SK-N-SH (cell line): ENCODE data around the gene LRRC26. TPM values are rescaled to one million over a fixed set of nuclear protein-coding genes. Genes with fewer than 3 reads are reported as not detected.
A peak's percentile ranks its signal among the peaks of the same experiment; 100 is the strongest.

ENCODE experiments used
- CTCF ChIA-PET: fragments of 300-600, 350-600 bp; formaldehyde crosslinking; extraction: SDS; loops from one replicate; lab custom pipeline; 2021; lab: Yijun Ruan, JAX
- POLR2A ChIA-PET: fragments of 350-600 bp; sonication (Branson Sonifier 250); formaldehyde crosslinking; extraction: SDS; loops from one replicate; lab custom pipeline; 2020; ENCODE audit warnings: antibody characterized with exemption, inconsistent platforms; lab: Yijun Ruan, JAX
- DNase-seq: peaks from one replicate; pipeline ENCODE4 v3.0.0; 2012
- H2AFZ ChIP-seq: fragments of 200-600 bp; sonication (generic); 2 replicates; pipeline ENCODE4 v1.8.1; 2016; ENCODE audit warnings: antibody characterized with exemption, mild to moderate bottlenecking, low read depth
- H3F3A ChIP-seq: fragments of 200-600 bp; sonication (generic); replicated peaks from 2 replicates; pipeline ENCODE3; 2016; ENCODE audit warnings: antibody characterized with exemption, mild to moderate bottlenecking; ENCODE audit not compliant: insufficient read depth
- H3K27ac ChIP-seq, 2 experiments: fragments of 200-500 bp in 1 of 2; fragments of 200-600 bp in 1 of 2; sonication (Bioruptor generic) in 1 of 2; sonication (generic), shearing (Covaris generic) in 1 of 2; 2 replicates each; pipeline versions ENCODE4 v1.5.1 to v1.6.1; 2014 to 2016; ENCODE audit warnings: low read depth in 2 of 2, inconsistent platforms in 1 of 2, low read length in 1 of 2, mild to moderate bottlenecking in 1 of 2, mixed read lengths in 1 of 2
- H3K27me3 ChIP-seq: fragments of 200-600 bp; sonication (generic), shearing (Covaris generic); 2 replicates; pipeline ENCODE4 v1.6.1; 2016; ENCODE audit warnings: mixed run types; ENCODE audit not compliant: insufficient read depth
- H3K36me3 ChIP-seq, 2 experiments: fragments of 200-500 bp in 1 of 2; fragments of 200-600 bp in 1 of 2; sonication (Bioruptor generic) in 1 of 2; sonication (generic) in 1 of 2; replicated peaks in 1 of 2; 2 replicates each; pipeline versions ENCODE3 to v1.5.1; 2014 to 2016; ENCODE audit warnings: low read length in 1 of 2, mild to moderate bottlenecking in 1 of 2; ENCODE audit not compliant: insufficient read depth in 2 of 2, control insufficient read depth in 1 of 2
- H3K4me1 ChIP-seq, 2 experiments: fragments of 200-500 bp in 1 of 2; fragments of 200-600 bp in 1 of 2; sonication (Bioruptor generic) in 1 of 2; sonication (generic), shearing (Covaris generic) in 1 of 2; 2 replicates each; pipeline versions ENCODE4 v1.5.1 to v1.6.1; 2014 to 2016; ENCODE audit warnings: low read depth in 1 of 2, low read length in 1 of 2, mixed run types in 1 of 2; ENCODE audit not compliant: insufficient read depth in 2 of 2, control insufficient read depth in 1 of 2
- H3K4me2 ChIP-seq: fragments of 200-600 bp; sonication (generic), shearing (Covaris generic); 2 replicates; pipeline ENCODE4 v1.6.1; 2017; ENCODE audit warnings: mixed run types
- H3K4me3 ChIP-seq, 2 experiments: fragments of 200-500 bp in 1 of 2; fragments of 200-600 bp in 1 of 2; sonication (Bioruptor generic) in 1 of 2; sonication (generic), shearing (Covaris generic) in 1 of 2; 2 replicates each; pipeline versions ENCODE4 v1.5.1 to v1.8.1; 2014 to 2016; ENCODE audit warnings: low read depth in 2 of 2, inconsistent platforms in 1 of 2, low read length in 1 of 2, mild to moderate bottlenecking in 1 of 2, mixed read lengths in 1 of 2, moderate library complexity in 1 of 2
- H3K79me2 ChIP-seq: fragments of 200-600 bp; sonication (generic); 2 replicates; pipeline ENCODE4 v1.8.1; 2017; ENCODE audit warnings: mild to moderate bottlenecking; ENCODE audit not compliant: insufficient read depth
- H3K9ac ChIP-seq: fragments of 200-600 bp; sonication (generic); 2 replicates; pipeline ENCODE4 v1.6.1; 2017; ENCODE audit warnings: mixed run types
- H3K9me2 ChIP-seq: fragments of 200-600 bp; sonication (generic); 2 replicates; pipeline ENCODE4 v1.6.1; 2017; ENCODE audit warnings: mixed run types
- H3K9me3 ChIP-seq: fragments of 200-600 bp; sonication (generic); 2 replicates; pipeline ENCODE4 v1.6.1; 2017; ENCODE audit warnings: mixed run types, mild to moderate bottlenecking, moderate library complexity
- H4K20me1 ChIP-seq: fragments of 200-600 bp; sonication (generic); 2 replicates; pipeline ENCODE4 v1.6.1; 2017; ENCODE audit warnings: mild to moderate bottlenecking, mixed run types; ENCODE audit not compliant: insufficient read depth
- ELF1 ChIP-seq: IDR thresholded peaks from 2 replicates; pipeline ENCODE4 v1.4.0; 2012
- FOSL2 ChIP-seq: IDR thresholded peaks from 2 replicates; pipeline ENCODE4 v1.4.0; 2012; ENCODE audit warnings: low read depth, mild to moderate bottlenecking, moderate library complexity, borderline replicate concordance
- GABPA ChIP-seq: IDR thresholded peaks from 2 replicates; pipeline ENCODE4 v1.4.0; 2012; ENCODE audit warnings: low read depth, mild to moderate bottlenecking
- GATA2 ChIP-seq: sonication (generic); formaldehyde crosslinking; IDR thresholded peaks from 2 replicates; pipeline ENCODE4 v1.5.0; 2020; ENCODE audit warnings: mild to moderate bottlenecking, missing genetic modification reagents
- POLR2AphosphoS5 ChIP-seq: IDR thresholded peaks from 2 replicates; pipeline ENCODE4 v1.6.1; 2012; ENCODE audit warnings: low read depth, low read length
- RFX5 ChIP-seq: IDR thresholded peaks from 2 replicates; pipeline ENCODE4 v1.6.1; 2012; ENCODE audit warnings: mild to moderate bottlenecking, improper control_type of control experiment, low read length
- RXRA ChIP-seq: IDR thresholded peaks from 2 replicates; pipeline ENCODE4 v1.4.0; 2012; ENCODE audit warnings: low read depth, mild to moderate bottlenecking, borderline replicate concordance
- SMC3 ChIP-seq: IDR thresholded peaks from 2 replicates; pipeline ENCODE4 v1.6.1; 2012; ENCODE audit warnings: low read depth, low read length, improper control_type of control experiment
- TAF1 ChIP-seq: IDR thresholded peaks from 2 replicates; pipeline ENCODE4 v1.6.1; 2012; ENCODE audit warnings: low read depth, mild to moderate bottlenecking, low read length, moderate library complexity, borderline replicate concordance
- TEAD4 ChIP-seq: IDR thresholded peaks from 2 replicates; pipeline ENCODE4 v1.4.0; 2012; ENCODE audit warnings: mild to moderate bottlenecking, borderline replicate concordance; ENCODE audit not compliant: insufficient read depth
- ZBTB33 ChIP-seq: IDR thresholded peaks from 2 replicates; pipeline ENCODE4 v1.4.0; 2012; ENCODE audit warnings: low read depth, borderline replicate concordance
- WGBS: methylation state at CpG from one replicate; pipeline ENCODE4 v1.1.6; 2017; ENCODE audit warnings: low lambda C conversion rate; 5-methylcytosine and 5-hydroxymethylcytosine counted together
- polyA plus RNA-seq, 3 experiments: library from polyadenylated mRNA; depleted of rRNA; stranded (reverse); fragments of >200 nt; gene quantifications; 2 replicates each; pipeline ENCODE4 v1.2.3, GENCODE V29; 2012
- TF ChIP-seq, protein P1 (sequence below): fragments of 150-350 bp; IDR thresholded peaks from 2 replicates; pipeline ENCODE4 v1.6.1; 2017; ENCODE audit warnings: antibody characterized with exemption, low read length, low read depth, borderline replicate concordance

LRRC26 gene
- polyA plus RNA-seq, 1 of the 3 experiments (the other 2 are of a cell fraction), result not detected

DNA sequence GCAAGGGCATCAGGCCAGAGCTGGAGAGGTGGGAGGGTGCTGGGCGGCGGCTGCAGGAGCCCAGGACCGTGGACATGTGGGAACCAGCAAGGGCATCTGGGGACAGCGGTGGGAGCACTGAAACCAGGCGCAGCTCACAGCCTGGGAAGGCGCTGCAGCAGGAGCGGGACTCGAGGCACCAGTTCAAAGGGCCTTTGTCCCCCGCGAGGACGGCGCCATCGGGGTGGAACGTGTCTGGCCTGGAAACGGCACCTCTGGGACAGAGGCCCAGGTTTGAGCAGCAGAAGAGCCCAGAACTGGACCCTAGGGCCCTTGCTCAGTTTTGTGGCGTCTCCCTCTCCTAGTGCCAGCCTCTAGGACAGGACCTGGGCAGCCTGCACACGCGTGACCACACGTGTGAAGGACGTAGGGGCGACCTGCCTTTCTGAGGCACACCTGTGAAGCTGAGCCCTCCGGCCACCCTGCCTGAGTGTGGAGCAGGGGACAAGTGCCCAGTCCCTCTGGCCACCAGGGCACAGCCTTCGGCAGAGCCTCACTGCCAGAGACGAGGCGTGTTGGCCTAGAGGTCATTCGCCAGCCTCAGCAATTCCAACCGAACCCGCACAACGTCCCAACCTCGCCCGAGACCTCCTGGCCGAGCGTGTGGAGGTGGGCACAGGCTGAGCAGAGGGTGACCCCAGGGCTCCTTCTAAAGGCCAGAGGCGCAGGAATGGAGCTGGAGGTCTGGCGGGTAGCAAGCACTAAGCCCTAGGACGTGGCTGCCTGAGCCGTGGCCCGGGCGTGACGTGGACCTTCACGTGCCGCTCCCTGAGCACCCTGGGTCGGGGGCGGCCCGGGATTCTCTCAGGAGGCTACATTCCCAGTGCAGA, 4.2 kb upstream of the LRRC26 start:
- H3K4me1 ChIP-seq, result peaks cover 0 to 23% of the 10 kb centered on the region in 2 experiments; a peak in 1 of 4 replicates

More for the DNA sequence above, 4.2 kb upstream of the LRRC26 start:
- Histone ChIP-seq H2AFZ (no peak overlapping the region), H3K4me3 (no peak overlapping the region), H3K36me3 (peaks cover 0 to 7% of the 10 kb centered on the region in 2 experiments), H3F3A (no peaks in the 10 kb centered on the region), H4K20me1 (no peaks in the 10 kb centered on the region), H3K27ac (peak overlapping the region in 1 of 2 experiments; percentile 47; a peak in 2 of 4 replicates), H3K27me3 (peaks cover 13% of the 10 kb centered on the region; the same call in 1 of the 2 replicates), H3K9me2 (no peaks in the 10 kb centered on the region), H3K79me2 (no peaks in the 10 kb centered on the region), H3K4me2 (no peak overlapping the region), H3K9ac (no peak overlapping the region), H3K9me3 (no peaks in the 10 kb centered on the region)
- 89% methylated on average over 34 of the region's 45 CpGs for WGBS
- CTCF ChIA-PET, result interaction anchor here (5.0 kb wide), 1 partner anchor 14 kb away, joined by 24 read pairs; the partner anchor contains the start of genes ANAPC2 and SSNA1
- no peak for TF ChIP-seq ELF1
- no peak for TF ChIP-seq FOSL2
- TF ChIP-seq, protein P1, sequence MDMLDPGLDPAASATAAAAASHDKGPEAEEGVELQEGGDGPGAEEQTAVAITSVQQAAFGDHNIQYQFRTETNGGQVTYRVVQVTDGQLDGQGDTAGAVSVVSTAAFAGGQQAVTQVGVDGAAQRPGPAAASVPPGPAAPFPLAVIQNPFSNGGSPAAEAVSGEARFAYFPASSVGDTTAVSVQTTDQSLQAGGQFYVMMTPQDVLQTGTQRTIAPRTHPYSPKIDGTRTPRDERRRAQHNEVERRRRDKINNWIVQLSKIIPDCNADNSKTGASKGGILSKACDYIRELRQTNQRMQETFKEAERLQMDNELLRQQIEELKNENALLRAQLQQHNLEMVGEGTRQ, result no peak
- TF ChIP-seq RXRA, result no peak
- TF ChIP-seq TEAD4, result no peak
- no peak for TF ChIP-seq GATA2 (CRISPR knock-in tag)
- no peak for TF ChIP-seq SMC3
- TF ChIP-seq TAF1, result no peak
- no peak for TF ChIP-seq RFX5
- no peak for TF ChIP-seq POLR2AphosphoS5
- TF ChIP-seq ZBTB33, result no peak
- TF ChIP-seq GABPA, result no peak
- POLR2A ChIA-PET, result interaction anchor here (1.5 kb wide), 1 partner anchor 36 kb away, joined by 5 read pairs; the partner anchor contains the start of gene GRIN1
- DNase-seq, result peak; percentile 83
